WERI-Rb-1 (cell line): ENCODE results near the gene ADORA1.
A peak's percentile ranks its signal among the peaks of the same experiment; 100 is the strongest.

Source experiments
- DNase-seq: peaks from one replicate; pipeline ENCODE4 v3.0.0-alpha.2; 2020
- H3K27ac ChIP-seq: fragments of 250-450 bp; sonication (Bioruptor Pico); 2 replicates; pipeline ENCODE4 v1.5.1; 2020; ENCODE audit warnings: mild to moderate bottlenecking, moderate library complexity
- H3K27me3 ChIP-seq: fragments of 250-450 bp; sonication (Bioruptor Pico); 2 replicates; pipeline ENCODE4 v1.5.1; 2021; ENCODE audit warnings: mild to moderate bottlenecking, low read depth, moderate library complexity; ENCODE audit not compliant: insufficient read depth, severe bottlenecking
- H3K36me3 ChIP-seq: fragments of 250-450 bp; sonication (Bioruptor Pico); 2 replicates; pipeline ENCODE4 v1.5.1; 2020; ENCODE audit warnings: mild to moderate bottlenecking, moderate library complexity
- H3K4me3 ChIP-seq: 2 replicates; pipeline ENCODE4 v1.5.1; 2011; ENCODE audit warnings: low read depth, mild to moderate bottlenecking, control low read depth, low read length
- H3K9me3 ChIP-seq: fragments of 250-450 bp; sonication (Bioruptor Pico); 2 replicates; pipeline ENCODE4 v1.5.1; 2021; ENCODE audit warnings: mild to moderate bottlenecking, moderate library complexity; ENCODE audit not compliant: severe bottlenecking
- TF ChIP-seq, protein P1 (sequence below): IDR thresholded peaks from 2 replicates; pipeline ENCODE4 v1.5.1; 2011; ENCODE audit warnings: low read depth, mild to moderate bottlenecking, control low read depth, inconsistent platforms, low read length

ADORA1 gene

DNA sequence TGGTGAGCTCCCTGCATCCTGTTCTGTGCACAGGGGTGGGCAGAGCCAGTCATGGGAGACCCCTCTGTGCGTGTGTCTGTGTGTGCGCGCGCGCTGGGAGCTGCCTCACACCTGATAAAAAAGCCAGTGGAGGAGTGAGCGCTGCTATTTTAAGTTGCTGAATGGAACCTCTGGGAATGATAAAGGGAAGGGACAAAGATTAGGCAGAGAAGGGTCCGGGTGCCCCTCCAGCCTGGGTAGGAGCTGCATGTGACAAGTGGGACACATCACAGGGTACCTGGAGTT is 847 bp downstream of the ADORA1 start:
- H3K4me3 ChIP-seq = peak overlapping the region; percentile 73
- TF ChIP-seq, protein P1, sequence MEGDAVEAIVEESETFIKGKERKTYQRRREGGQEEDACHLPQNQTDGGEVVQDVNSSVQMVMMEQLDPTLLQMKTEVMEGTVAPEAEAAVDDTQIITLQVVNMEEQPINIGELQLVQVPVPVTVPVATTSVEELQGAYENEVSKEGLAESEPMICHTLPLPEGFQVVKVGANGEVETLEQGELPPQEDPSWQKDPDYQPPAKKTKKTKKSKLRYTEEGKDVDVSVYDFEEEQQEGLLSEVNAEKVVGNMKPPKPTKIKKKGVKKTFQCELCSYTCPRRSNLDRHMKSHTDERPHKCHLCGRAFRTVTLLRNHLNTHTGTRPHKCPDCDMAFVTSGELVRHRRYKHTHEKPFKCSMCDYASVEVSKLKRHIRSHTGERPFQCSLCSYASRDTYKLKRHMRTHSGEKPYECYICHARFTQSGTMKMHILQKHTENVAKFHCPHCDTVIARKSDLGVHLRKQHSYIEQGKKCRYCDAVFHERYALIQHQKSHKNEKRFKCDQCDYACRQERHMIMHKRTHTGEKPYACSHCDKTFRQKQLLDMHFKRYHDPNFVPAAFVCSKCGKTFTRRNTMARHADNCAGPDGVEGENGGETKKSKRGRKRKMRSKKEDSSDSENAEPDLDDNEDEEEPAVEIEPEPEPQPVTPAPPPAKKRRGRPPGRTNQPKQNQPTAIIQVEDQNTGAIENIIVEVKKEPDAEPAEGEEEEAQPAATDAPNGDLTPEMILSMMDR = no peak; the same call in 1 of the 2 replicates

GRCh38 chr1:203128716-203129500 is 1.4 kb downstream of the ADORA1 start:
- DNase-seq = peak; percentile 31
- Histone ChIP-seq H3K27me3 (no peaks in the 10 kb centered on the region), H3K27ac (no peak overlapping the region), H3K36me3 (peaks cover 34% of the 10 kb centered on the region), H3K4me3 (peak overlapping the region; percentile 73), H3K9me3 (no peaks in the 10 kb centered on the region)
- TF ChIP-seq, protein P1 = no peak

More for the DNA sequence above, 847 bp downstream of the ADORA1 start:
- H3K27me3 ChIP-seq = no peaks in the 10 kb centered on the region
- DNase-seq = no peak
- peaks cover 34% of the 10 kb centered on the region for H3K36me3 ChIP-seq
- no peaks in the 10 kb centered on the region for H3K9me3 ChIP-seq
- peak overlapping the region; percentile 7 for H3K27ac ChIP-seq

GRCh38 chr1:203129501-203130231 is 2.1 kb downstream of the ADORA1 start:
- DNase-seq = peak; percentile 16
- Histone ChIP-seq H3K9me3 (no peaks in the 10 kb centered on the region), H3K36me3 (peaks cover 34% of the 10 kb centered on the region), H3K27ac (no peak overlapping the region), H3K27me3 (no peaks in the 10 kb centered on the region), H3K4me3 (no peak overlapping the region)
- TF ChIP-seq, protein P1 = no peak

DNA sequence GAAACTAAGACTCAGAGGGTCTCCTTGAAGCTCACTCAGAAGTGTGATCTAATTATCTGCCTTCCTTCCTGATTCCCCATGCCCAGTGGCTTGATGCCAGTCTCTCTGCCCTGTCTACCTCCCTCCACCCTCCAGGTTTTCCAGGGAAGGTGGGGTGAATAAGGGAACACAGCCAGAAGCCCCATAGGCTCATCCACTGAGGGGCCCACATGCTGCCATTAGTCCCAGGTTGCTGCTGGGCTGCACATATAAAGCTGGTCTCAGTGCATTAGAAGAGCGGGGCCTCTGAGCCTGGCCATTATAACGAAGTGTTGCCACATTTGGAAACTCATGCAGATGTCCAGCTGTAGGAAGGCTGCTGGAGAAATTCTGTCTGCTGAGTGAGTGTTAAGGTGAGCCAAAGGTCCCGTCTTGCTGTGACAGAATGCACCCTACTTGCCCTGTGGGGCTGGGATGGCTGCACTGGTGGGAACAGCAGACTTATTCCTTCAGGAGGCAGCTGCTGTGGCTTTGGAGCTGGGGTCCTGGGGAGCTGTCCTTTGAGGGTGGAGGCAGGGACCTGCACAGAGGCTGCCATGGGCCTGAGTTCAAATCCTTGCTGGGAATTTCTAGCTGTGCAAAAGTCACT is 2.9 kb downstream of the ADORA1 start:
- Histone ChIP-seq H3K36me3 (peaks cover 36% of the 10 kb centered on the region), H3K27ac (no peak overlapping the region)
- DNase-seq = peak; percentile 10

GRCh38 chr1:203131548-203132200 is 4.1 kb downstream of the ADORA1 start:
- TF ChIP-seq, protein P1 = no peak
- peak; percentile 10 for DNase-seq
- no peak overlapping the region for H3K27ac ChIP-seq
- H3K9me3 ChIP-seq = no peaks in the 10 kb centered on the region
- H3K27me3 ChIP-seq = no peaks in the 10 kb centered on the region
- no peak overlapping the region for H3K4me3 ChIP-seq
- H3K36me3 ChIP-seq = peaks cover 36% of the 10 kb centered on the region

More for the DNA sequence above, 2.9 kb downstream of the ADORA1 start:
- Histone ChIP-seq H3K4me3 (no peak overlapping the region), H3K27me3 (no peaks in the 10 kb centered on the region), H3K9me3 (no peaks in the 10 kb centered on the region)
- TF ChIP-seq, protein P1 = no peak
